GM06990 (cell line): ENCODE measurements around the gene ZMYND12.

ENCODE experiments used
- DNase-seq: peaks from one replicate; pipeline ENCODE4 v3.0.0-alpha.2; 2011; ENCODE audit not compliant: insufficient read length; ENCODE audit errors: extremely low read depth
- H3K27me3 ChIP-seq: replicated peaks from 2 replicates; pipeline ENCODE4 v1.6.0; 2011; ENCODE audit warnings: low read length; ENCODE audit not compliant: control insufficient read depth, insufficient read depth
- H3K36me3 ChIP-seq: 2 replicates; pipeline ENCODE4 v1.5.1; 2011; ENCODE audit warnings: low read length; ENCODE audit not compliant: control insufficient read depth, insufficient read depth
- H3K4me3 ChIP-seq: replicated peaks from 2 replicates; pipeline ENCODE4 v1.5.1; 2011; ENCODE audit warnings: low read depth, mild to moderate bottlenecking, control low read depth, low read length
- TF ChIP-seq, protein P1 (sequence below): IDR thresholded peaks from 2 replicates; pipeline ENCODE4 v1.5.1; 2011; ENCODE audit warnings: low read length, control low read depth, mild to moderate bottlenecking, inconsistent platforms; ENCODE audit not compliant: insufficient read depth, poor library complexity, severe bottlenecking

Gene ZMYND12

DNA sequence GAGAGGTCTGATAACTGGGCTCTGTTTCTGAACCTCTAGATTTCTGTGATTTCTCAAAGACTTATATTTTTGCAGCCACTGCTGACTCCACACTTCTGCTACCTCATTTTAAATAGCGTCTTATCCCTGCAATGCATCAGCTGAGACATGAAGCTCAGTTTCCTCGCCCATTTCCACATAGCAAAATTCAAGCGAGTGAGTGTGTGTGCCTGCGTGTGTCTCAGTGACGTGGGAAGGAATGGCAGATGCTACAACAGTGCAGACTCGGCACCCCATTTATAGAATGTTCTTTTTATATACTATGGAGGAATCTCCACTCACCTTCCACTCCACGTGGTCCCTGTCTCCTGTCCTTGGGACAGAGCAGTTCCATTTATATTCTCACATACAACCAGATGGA lies 35.7 kb downstream of the ZMYND12 start:
- H3K27me3 ChIP-seq: no peaks in the 10 kb centered on the region; the same call in 1 of the 2 replicates
- no peaks in the 10 kb centered on the region for H3K36me3 ChIP-seq
- TF ChIP-seq, protein P1, sequence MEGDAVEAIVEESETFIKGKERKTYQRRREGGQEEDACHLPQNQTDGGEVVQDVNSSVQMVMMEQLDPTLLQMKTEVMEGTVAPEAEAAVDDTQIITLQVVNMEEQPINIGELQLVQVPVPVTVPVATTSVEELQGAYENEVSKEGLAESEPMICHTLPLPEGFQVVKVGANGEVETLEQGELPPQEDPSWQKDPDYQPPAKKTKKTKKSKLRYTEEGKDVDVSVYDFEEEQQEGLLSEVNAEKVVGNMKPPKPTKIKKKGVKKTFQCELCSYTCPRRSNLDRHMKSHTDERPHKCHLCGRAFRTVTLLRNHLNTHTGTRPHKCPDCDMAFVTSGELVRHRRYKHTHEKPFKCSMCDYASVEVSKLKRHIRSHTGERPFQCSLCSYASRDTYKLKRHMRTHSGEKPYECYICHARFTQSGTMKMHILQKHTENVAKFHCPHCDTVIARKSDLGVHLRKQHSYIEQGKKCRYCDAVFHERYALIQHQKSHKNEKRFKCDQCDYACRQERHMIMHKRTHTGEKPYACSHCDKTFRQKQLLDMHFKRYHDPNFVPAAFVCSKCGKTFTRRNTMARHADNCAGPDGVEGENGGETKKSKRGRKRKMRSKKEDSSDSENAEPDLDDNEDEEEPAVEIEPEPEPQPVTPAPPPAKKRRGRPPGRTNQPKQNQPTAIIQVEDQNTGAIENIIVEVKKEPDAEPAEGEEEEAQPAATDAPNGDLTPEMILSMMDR: no peak
- DNase-seq: no peak
- H3K4me3 ChIP-seq: no peak overlapping the region

DNA sequence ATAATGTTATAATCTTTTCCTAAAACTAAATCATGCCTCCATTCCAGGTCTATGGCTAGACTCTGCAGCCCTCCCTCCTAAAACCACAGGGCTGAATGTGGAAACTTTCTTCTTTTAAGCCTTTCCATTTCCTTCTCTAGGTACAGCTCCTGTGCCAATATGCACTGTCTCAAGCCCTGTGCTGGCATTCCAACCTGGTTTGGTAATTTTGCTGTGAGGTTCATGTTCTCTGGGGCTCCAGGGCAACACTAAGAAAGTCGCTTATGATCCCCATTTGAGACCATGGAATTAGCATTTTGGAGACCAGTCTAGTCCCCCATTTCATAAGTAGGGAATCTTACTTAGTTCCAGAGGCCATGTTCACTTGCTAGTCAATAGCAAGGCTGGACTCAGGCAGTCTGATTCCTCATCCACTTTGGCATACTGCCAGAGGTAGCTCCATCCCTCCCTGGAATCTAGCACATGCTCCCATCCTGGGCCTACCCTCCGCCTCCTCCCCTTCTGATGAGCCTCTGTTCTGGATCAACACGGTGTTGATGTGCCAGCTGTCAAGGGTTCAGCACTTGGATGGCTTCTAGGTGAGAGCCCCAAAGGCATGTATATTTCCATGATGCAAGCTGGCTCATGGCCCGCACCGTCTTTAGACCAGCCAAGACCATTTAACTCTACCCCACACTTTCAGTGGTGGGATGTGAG lies 36.5 kb downstream of the ZMYND12 start:
- no peak for DNase-seq
- no peaks in the 10 kb centered on the region; the same call in 1 of the 2 replicates for H3K27me3 ChIP-seq

DNA sequence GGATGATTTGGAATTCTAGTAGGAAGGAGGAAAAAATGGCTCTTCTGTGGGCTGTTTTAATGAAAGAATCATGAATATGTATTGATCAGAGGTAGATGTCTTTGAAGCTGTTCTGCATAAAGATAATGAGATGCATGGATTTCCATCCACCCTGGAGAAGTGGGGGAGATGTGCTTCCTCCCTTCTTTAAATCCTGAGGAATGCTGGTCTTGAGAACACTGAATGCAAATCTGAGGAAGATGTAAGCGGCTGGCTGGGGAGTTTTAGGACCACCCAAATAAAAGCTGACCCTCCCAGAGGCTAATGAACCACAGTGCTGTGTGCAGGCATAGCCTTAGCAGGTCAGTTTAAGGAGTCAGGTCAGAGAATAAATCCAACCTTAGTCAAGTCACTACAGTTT lies 37.3 kb downstream of the ZMYND12 start:
- no peak for DNase-seq
- Histone ChIP-seq H3K36me3 (no peaks in the 10 kb centered on the region), H3K27me3 (no peaks in the 10 kb centered on the region; the same call in 1 of the 2 replicates), H3K4me3 (no peak overlapping the region)
- TF ChIP-seq, protein P1: no peak

More for the DNA sequence above, 36.5 kb downstream of the ZMYND12 start:
- H3K4me3 ChIP-seq: no peak overlapping the region
- TF ChIP-seq, protein P1: no peak
- no peaks in the 10 kb centered on the region for H3K36me3 ChIP-seq

DNA sequence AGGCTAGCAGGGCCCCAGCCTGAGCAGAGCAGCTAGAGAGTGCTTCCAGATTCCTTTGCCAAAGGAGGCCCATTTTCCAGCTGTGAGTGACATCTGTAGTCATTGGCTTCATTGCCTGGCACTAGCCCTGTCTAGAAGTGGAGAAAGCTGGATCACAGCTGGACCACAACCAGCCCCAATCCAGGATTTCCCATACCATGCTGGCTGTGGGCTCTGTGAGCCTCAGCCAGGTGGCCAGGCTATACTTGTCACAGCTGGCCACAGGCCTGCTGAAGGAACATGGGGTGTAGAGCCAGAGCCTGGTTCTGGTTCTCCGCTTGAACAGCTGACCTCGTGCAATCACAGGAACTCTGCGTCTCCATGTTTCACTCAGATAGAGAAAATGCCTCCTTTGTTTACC lies 38.7 kb downstream of the ZMYND12 start:
- DNase-seq: no peak
- no peaks in the 10 kb centered on the region for H3K36me3 ChIP-seq
- no peaks in the 10 kb centered on the region; the same call in 1 of the 2 replicates for H3K27me3 ChIP-seq
- TF ChIP-seq, protein P1: no peak
- H3K4me3 ChIP-seq: no peak overlapping the region

DNA sequence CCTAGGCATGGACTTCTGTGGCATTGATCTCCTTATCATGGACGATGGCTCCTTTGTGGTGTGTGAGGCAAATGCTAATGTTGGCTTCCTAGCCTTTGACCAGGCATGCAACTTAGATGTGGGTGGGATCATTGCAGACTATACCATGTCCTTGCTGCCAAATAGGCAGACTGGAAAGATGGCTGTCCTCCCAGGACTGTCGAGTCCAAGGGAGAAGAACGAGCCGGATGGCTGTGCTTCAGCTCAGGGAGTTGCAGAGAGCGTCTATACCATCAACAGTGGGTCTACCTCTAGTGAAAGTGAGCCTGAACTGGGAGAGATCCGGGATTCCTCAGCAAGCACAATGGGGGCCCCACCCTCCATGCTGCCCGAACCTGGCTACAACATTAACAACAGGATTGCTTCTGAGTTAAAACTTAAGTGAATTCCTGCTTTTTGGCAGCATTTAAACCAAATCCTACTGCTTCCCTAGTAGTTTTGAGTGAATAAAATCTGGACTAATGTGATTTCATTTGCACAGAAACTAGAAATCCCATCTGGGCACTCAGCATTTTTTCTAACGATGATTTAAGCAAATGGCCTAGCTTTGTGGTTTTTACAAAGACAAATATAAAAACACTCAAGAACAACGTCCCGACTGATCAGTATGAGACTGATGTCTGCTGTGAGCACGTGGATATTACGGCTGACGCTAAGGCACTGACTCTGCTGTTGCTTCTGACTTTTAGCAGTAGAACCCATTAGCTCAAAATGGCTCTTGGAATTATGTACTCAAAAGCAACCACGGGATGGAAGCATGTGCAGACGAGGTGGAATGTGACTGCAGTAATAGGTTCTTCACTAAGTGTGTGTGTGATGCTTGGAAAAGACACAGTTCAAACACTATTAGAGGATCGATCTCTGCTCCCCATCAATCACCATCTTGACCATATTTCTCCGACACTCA lies 41.0 kb downstream of the ZMYND12 start:
- no peak for DNase-seq
- H3K4me3 ChIP-seq: no peak overlapping the region
- TF ChIP-seq, protein P1: no peak
- H3K27me3 ChIP-seq: no peaks in the 10 kb centered on the region
- no peaks in the 10 kb centered on the region for H3K36me3 ChIP-seq
